PC-9 (cell line): ENCODE data around the gene PWP1.

Experiments used
- EZH2 ChIP-seq: fragments of 200-600 bp; sonication (generic); IDR thresholded peaks from 2 replicates; pipeline ENCODE4 v1.8.0; 2017; ENCODE audit warnings: antibody characterized with exemption, low read depth
- TF ChIP-seq, protein P1 (sequence below): fragments of 200-600 bp; sonication (generic); conservative IDR thresholded peaks from 2 replicates; pipeline ENCODE4 v1.6.1; 2017; ENCODE audit warnings: mixed run types, antibody characterized with exemption, mild to moderate bottlenecking, moderate library complexity

DNA sequence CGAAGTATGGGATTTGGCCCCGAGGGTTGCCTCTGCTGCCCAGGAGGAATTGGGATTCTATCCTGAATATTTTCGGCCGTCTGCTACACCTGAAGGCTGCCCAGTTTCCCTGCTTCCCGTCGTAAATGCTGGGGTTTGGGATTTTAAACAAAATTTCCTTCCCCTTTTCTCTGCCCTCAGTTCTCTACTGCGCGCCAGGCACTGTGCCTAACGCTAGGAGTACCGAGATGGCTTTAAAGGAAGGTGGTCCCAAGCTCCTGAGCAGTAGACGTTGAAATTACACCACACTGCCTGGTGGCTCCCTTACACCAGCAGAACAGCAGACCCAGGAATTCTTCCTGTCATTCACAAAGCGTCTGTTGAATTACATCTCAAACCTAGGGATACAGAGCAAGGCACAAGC lies 75.9 kb downstream of the PWP1 start:
- TF ChIP-seq, protein P1, sequence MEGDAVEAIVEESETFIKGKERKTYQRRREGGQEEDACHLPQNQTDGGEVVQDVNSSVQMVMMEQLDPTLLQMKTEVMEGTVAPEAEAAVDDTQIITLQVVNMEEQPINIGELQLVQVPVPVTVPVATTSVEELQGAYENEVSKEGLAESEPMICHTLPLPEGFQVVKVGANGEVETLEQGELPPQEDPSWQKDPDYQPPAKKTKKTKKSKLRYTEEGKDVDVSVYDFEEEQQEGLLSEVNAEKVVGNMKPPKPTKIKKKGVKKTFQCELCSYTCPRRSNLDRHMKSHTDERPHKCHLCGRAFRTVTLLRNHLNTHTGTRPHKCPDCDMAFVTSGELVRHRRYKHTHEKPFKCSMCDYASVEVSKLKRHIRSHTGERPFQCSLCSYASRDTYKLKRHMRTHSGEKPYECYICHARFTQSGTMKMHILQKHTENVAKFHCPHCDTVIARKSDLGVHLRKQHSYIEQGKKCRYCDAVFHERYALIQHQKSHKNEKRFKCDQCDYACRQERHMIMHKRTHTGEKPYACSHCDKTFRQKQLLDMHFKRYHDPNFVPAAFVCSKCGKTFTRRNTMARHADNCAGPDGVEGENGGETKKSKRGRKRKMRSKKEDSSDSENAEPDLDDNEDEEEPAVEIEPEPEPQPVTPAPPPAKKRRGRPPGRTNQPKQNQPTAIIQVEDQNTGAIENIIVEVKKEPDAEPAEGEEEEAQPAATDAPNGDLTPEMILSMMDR, result no peak
- TF ChIP-seq EZH2, result no peak
